ENCODE results near the gene DCTN5.
A peak's percentile ranks its signal among the peaks of the same experiment; 100 is the strongest.

DCTN5 gene

DNA sequence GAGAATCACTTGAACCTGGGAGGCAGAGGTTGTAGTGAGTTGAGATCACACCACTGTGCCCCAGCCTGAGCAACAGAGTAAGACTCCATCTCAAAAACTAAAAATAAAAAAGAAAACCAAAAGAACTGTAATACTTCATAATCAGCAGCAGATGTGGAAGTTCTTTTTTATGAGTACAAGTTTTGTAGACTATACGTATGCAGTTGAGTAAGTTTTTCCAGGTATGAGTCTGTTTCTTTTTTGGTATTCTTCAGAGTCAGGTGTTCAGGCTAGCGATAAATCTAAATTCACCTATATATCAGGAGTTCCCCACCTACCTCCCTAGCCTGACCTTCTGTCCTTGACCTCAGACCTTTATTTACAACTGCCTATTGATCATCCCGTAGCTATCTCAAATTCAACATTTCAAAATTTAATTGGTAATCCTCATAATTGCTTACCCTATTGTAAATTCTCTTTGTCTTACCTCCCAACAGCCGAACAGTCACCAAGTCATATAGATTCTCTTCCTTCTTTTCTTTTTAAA, 10.7 kb downstream of the DCTN5 start:
- DNase-seq (ENCODE audit: extremely low read depth in 1 of 2, low read depth in 1 of 2), result no peak

- no peak for DNase-seq (ENCODE audit: extremely low read depth in 1 of 2, low read depth in 1 of 2)
Observed at GRCh38 chr16:23663918-23664317, 22.7 kb downstream of the DCTN5 start.

- no peak for DNase-seq (ENCODE audit: extremely low read depth in 1 of 2, low read depth in 1 of 2)
Observed at GRCh38 chr16:23666571-23667354, 25.5 kb downstream of the DCTN5 start.

DNA sequence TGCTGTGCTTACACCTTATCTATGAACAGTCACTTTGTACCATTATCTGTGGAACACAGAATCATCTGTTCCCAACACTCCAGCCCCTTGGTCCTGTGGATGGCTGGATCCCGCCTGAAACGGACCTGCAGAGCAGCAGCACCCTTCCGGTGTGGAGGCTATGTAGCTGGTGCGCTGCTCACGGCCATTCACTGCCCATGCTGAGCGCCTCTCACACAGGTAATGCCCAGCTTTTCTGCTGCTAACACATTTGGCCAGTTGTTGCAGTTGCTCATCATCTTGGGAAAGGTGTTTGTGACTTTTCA, 26.0 kb downstream of the DCTN5 start:
- no peak for DNase-seq (ENCODE audit: extremely low read depth in 1 of 2, low read depth in 1 of 2)

DNA sequence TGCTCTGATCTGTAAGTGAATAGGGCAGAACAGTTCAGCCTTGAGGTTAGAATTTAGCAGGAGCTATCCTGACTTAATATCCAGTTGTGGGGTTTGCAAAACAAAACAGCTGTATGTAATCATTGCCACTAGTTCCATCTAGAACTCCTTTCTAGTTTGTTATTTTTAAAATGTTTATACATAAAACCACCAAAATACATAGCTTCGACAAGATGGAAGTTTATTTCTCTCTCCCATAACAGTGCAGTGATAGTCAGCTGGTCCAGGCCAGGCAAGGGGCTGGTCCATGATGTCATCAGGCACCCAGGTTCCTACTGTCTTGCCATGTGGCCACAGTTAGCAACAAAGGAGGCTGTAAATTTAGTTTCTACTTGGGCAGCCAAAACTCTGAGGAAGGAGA, 27.0 kb downstream of the DCTN5 start:
- no peak for DNase-seq (ENCODE audit: extremely low read depth in 1 of 2, low read depth in 1 of 2)

DNA sequence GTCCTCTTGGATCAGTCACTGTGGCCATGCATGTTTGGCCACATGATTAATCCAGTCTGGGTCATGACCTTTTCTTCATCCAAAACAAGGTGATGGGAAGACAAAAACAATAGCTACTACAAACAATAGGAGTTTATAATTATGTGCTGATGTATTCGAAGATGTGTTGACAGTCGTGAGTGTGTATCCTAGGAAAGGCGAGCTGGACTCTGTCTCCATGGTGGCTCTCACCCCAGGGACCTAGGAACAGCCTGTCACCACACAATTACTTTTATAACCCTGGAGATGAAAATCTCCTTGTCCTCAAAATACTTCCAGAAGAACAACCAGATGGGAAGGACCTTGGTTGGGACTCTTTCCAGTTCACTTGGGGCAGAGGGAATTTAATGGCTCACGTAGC, 27.6 kb downstream of the DCTN5 start:
- no peak for DNase-seq (ENCODE audit: extremely low read depth in 1 of 2, low read depth in 1 of 2)

DNA sequence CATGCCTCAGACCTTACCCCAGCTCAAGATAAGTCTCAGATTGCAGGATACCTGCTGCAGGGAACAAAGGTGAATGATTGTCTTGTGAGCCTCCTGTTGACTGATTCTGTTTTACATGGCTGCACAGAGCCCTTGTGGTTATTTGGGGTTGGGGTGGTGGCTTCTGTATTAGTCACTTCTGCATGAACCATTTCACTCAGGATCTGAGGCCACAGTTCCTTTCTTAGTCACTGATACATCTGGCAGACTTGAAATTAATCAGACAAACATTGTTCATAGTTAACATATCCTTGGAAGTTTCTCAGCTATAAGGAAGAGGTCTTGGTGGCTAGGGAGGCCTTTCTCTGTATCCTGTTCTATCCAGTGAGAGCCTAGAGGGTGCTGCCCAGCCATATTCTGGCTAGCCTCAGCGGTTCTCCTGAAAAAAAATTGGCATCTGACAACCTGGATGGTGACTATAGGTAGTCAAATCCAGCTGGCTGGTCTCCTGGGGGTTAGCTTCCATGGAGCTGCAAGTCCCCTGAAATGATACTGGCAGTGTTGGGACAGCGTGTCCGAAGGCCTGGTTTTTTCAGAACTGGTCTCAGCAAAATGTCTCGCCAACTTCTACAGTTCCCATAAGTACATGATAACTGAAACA, 29.0 kb downstream of the DCTN5 start:
- no peak for DNase-seq (ENCODE audit: extremely low read depth in 1 of 2, low read depth in 1 of 2)

DNA sequence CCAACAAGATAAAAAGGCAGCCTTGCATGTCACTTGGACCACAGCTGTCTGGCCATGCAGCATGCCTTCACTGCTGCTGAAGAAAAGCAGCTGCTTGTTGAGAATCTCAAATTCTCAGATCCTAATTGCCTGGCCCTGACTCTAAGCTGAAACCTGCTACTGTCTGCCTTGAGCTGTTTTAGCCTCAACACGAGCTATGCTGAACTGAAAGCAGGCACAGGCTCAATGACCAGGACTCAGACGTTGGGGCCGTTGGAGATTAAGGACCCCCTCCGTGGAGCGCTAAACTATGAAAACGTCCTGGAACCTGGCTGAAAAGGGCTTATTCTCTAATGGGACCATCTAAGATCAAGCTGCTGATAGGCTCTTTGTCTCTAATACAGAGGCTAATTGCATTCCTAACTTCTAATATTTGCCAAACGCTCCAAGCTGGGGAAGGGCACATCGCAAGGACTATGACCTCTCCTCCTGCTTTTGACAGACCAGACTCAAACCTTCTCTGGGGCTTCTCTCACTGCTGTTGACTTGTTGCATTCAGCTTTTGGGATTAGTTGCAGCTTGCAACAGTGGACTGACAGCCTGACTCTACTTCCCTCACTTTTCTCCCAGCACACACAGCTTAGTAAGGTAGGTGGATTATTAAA, 32.8 kb downstream of the DCTN5 start:
- DNase-seq (ENCODE audit: extremely low read depth in 1 of 2, low read depth in 1 of 2), result no peak

DNA sequence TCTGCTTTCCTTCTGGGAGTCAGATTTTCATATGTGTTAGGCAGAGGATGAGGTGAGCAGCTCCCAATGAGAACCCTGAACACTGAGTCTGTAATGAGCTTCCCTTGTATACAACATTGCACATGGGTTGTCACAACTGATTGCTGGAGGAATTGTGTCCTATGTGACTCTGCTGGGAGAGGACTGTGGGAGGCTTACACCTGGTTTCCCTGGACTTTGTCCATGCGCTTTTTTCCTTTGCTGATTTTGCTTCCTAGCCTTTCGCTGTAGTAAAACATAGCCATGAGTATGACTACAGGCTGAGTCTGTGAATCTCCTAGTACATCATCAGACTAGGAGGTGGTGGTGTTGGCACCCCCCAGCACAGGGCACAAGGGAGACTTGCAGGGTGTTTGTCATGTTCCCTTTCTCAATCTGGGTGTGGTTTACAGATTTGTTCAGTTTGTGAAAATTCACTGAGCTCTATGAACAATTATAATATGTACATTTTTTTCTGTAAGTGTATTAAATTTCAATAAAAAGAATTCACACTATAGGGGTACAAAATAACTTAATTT, 35.7 kb downstream of the DCTN5 start:
- DNase-seq (ENCODE audit: extremely low read depth in 1 of 2, low read depth in 1 of 2), result no peak

DNA sequence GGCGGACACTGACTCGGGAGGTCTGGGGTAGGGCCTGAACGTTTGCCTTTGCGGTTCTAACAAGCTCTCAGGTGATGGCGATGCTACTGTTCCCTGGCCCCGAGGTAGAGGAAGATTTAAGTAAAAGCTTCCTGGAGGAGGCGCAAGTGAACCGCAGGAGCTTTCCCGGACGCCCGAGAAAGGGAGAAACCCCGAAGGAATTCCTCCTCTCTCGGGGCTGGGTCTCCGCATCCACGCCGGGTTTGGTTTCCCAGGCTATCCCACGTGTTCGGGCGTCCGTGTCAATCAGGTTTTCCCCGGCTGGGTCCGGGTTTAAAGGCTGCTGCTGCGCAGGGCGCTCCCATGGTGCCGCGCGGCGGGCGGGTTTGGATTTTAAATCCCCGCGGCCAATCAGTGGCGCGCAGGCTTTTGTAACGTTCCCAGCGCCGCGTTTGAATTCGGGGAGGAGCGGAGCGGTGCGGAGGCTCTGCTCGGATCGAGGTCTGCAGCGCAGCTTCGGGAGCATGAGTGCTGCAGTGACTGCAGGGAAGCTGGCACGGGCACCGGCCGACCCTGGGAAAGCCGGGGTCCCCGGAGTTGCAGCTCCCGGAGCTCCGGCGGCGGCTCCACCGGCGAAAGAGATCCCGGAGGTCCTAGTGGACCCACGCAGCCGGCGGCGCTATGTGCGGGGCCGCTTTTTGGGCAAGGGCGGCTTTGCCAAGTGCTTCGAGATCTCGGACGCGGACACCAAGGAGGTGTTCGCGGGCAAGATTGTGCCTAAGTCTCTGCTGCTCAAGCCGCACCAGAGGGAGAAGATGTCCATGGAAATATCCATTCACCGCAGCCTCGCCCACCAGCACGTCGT, 37.4 kb downstream of the DCTN5 start, which contains the start of gene PLK1:
PLK1 (plus strand) TSS at position 460 of the 844 bp plus-strand sequence; CDS start at position 504, 44 bp downstream.
- DNase-seq (ENCODE audit: extremely low read depth in 1 of 2, low read depth in 1 of 2), result peak; percentile 14 to 51

DNA sequence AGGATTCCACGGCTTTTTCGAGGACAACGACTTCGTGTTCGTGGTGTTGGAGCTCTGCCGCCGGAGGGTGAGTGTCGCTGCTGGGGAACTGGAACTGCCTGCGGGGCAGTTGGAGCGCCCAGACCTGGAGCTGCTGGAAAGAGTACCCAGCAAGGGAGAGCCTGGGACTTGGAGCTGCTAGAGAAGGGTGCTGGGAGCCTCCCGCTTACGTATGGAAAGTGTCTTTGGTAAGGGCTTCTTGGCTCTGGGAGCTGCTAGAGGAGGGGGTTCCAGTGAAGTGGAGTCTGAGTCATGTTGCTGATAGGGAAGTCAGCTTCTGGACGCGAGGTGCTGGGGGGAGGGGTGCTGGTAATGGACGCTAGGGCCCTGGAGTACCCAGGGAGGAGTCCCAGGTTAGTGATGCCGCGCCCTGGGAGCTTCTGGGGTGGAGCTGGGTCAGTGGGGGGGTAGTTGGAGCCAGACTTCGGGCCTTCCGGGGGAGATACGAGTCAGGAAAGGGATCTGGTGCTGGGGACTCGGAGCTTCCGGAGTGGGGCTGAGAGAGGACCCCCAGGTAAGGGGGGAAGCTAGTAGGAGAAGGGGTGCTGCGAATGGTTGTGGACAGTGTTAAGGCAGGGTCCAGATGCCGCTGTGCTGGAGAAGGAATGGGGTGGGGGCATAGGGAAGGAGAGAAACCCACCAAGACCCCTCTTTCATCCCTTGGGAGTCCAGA, 38.2 kb downstream of the DCTN5 start:
- no peak for DNase-seq (ENCODE audit: extremely low read depth in 1 of 2, low read depth in 1 of 2)

DNA sequence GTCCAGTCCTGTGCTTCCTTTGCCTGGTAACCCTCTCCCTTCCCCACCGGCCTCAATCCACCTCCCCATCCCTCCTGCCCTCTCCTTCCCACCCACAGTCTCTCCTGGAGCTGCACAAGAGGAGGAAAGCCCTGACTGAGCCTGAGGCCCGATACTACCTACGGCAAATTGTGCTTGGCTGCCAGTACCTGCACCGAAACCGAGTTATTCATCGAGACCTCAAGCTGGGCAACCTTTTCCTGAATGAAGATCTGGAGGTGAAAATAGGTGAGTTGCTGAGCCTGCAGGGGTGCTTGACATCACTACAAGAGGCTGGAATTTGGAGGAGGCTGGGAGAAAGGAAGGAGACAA, 38.7 kb downstream of the DCTN5 start:
- DNase-seq (ENCODE audit: extremely low read depth in 1 of 2, low read depth in 1 of 2), result no peak

GRCh38 chr16:23682181-23682580, 40.9 kb downstream of the DCTN5 start:
- DNase-seq (ENCODE audit: extremely low read depth in 1 of 2, low read depth in 1 of 2), result no peak

DNA sequence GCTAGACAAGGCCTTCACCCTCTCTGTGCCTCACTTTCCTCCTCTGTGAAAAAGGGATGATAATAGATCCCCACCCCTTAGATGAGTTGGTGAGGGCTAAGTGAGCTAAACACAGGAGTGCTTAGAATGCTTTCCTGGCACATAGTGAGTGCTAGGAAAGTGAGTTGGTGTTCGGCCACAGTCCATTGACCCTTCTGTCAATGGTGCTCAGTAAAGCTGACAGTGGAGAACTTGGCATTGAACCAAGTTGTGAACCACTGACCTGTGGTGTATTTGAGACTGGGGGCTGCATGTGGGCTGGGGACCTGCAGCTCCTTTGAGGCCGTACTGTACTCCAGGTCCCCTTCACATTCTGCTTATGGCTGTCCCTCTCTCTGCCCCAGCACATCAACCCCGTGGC, 42.2 kb downstream of the DCTN5 start:
- no peak for DNase-seq (ENCODE audit: extremely low read depth in 1 of 2, low read depth in 1 of 2)

- no peak for DNase-seq (ENCODE audit: extremely low read depth in 1 of 2, low read depth in 1 of 2)
Observed at GRCh38 chr16:23687034-23687808, 46.0 kb downstream of the DCTN5 start.

DNA sequence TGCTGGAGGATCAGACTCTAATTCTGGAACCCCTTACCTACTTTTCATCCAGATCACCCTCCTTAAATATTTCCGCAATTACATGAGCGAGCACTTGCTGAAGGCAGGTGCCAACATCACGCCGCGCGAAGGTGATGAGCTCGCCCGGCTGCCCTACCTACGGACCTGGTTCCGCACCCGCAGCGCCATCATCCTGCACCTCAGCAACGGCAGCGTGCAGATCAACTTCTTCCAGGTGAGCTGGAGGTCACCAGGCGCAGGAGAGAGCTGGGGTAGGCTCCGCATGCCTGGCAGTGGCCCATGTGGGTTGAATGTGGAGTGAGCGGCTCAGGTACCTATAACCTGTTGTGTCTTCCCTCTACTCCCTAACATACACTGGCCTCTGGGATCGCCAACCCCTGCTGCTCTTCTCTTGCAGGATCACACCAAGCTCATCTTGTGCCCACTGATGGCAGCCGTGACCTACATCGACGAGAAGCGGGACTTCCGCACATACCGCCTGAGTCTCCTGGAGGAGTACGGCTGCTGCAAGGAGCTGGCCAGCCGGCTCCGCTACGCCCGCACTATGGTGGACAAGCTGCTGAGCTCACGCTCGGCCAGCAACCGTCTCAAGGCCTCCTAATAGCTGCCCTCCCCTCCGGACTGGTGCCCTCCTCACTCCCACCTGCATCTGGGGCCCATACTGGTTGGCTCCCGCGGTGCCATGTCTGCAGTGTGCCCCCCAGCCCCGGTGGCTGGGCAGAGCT, 48.3 kb downstream of the DCTN5 start:
- DNase-seq (ENCODE audit: extremely low read depth in 1 of 2, low read depth in 1 of 2), result no peak

DNA sequence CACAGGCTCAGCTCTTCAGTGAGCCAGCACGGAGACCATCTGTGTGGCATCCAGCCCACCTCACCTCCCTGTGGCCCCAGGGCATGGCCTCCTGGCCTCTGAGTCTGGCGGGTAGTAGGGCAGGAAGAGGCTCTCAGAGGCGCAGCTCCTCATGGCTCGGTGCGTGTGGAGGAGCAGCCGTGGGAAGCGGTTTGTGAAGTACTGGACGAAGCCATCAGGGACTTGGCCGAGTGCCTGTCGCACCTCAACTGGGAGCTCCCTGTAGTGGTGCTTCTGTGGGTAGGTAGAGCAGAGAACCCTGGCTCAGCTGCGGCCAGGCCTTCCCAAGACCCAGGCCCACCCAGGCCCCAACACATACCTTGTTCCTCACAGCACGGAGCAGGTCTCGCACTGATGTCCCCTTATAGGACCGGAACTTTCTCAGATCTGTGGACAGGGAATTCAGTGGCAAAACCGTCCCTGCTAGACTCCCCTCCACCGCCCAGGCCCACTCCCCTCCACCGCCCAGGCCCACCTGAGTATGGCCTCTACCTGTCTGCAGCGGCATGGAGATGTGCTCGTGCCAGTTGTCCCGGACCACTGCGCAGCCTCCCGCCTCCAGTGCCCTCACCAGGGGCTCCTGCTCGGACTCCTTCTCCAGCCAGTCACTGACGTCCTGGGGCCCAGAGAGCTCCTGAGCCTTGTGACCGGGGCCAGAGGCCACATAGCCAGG, 49.7 kb downstream of the DCTN5 start:
- DNase-seq (ENCODE audit: extremely low read depth in 1 of 2, low read depth in 1 of 2), result no peak

Measured in activated CD8-positive, alpha-beta memory T cell treated with anti-CD3 and anti-CD28 coated beads for 1 hour (primary cell).